Vagina (tissue), 2 donors: ENCODE results near the gene MADD. TPM values are rescaled to one million over a fixed set of nuclear protein-coding genes. Genes with fewer than 3 reads are reported as not detected.

Experiments used
- DNase-seq, 2 donors: peaks; one replicate each; pipeline ENCODE4 v3.0.0-alpha.2; 2017; ENCODE audit errors: extremely low spot score in 2 of 2
- H3K27ac ChIP-seq: fragments of 200-600 bp; sonication (generic); one replicate; pipeline ENCODE4 v1.5.1; 2019
- H3K27me3 ChIP-seq: fragments of 200-600 bp; sonication (generic); one replicate; pipeline ENCODE4 v1.5.1; 2019
- H3K36me3 ChIP-seq, 2 donors: fragments of 200-600 bp; sonication (generic); one replicate each; pipeline ENCODE4 v1.5.1; 2017 to 2019
- H3K4me1 ChIP-seq: fragments of 200-600 bp; sonication (generic); one replicate; pipeline ENCODE4 v1.5.1; 2019
- H3K4me3 ChIP-seq, 2 donors: fragments of 200-600 bp; sonication (generic); 1 replicate in 1 of 2; 2 replicates in 1 of 2; pipeline ENCODE4 v1.5.1; 2016 to 2019
- H3K9me3 ChIP-seq: fragments of 200-600 bp; sonication (generic); one replicate; pipeline ENCODE4 v1.5.1; 2019
- CTCF ChIP-seq, 3 experiments: fragments of 450-650 bp in 2 of 3; fragments of 200-600 bp in 1 of 3; sonication (generic) in 1 of 3; IDR thresholded peaks; one replicate each; pipeline ENCODE4 v1.5.1; 2017 to 2019; ENCODE audit warnings: antibody characterized with exemption in 3 of 3, mild to moderate bottlenecking in 2 of 3, moderate library complexity in 2 of 3
- POLR2A ChIP-seq, 2 donors: fragments of 450-650 bp; IDR thresholded peaks; one replicate each; pipeline ENCODE4 v1.6.1; 2017; ENCODE audit warnings: antibody characterized with exemption in 2 of 2, mild to moderate bottlenecking in 2 of 2, moderate library complexity in 2 of 2
- POLR2AphosphoS5 ChIP-seq, 2 donors: sonication (generic); formaldehyde crosslinking; IDR thresholded peaks; one replicate each; pipeline ENCODE4 v1.9.0; 2017; ENCODE audit warnings: antibody characterized with exemption in 2 of 2, mild to moderate bottlenecking in 2 of 2, low read depth in 1 of 2; ENCODE audit not compliant: insufficient read depth in 1 of 2
- intact Hi-C: fragments of 100-400 bp; cut with DNase I; formaldehyde crosslinking; loops from one replicate; pipeline ENCODE4 v1.15.1; 2023
- total RNA-seq: library from RNA; depleted of rRNA; stranded (reverse); fragments of >200 nt; gene quantifications from one replicate; pipeline ENCODE4 v1.2.3, GENCODE V29; 2016

MADD gene
- total RNA-seq, 1 donor from 2014 or later, result 56.5 TPM

DNA sequence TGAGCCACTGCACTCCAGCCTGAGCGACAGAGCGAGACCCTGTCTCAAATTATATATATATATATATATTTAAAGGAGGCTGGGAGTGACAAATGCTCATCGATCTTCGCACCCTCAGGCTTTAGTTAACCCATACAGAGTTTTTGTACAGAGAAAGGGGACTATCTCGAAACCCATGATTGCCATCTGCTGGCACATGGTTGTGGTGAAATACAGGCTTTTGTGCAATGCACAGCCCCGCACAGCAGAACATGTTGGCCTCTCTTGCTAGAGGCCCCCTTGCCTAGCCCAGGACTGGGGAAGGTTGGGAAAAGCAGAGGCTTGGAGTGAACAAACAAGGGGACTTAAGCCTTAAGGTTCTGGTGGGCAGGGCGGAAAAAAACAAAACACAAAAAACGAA, 78.9 kb downstream of the MADD start:
- no peaks in the 10 kb centered on the region for H3K4me1 ChIP-seq

GRCh38 chr11:47349521-47350095, 79.7 kb downstream of the MADD start:
- H3K27me3 ChIP-seq, result no peaks in the 10 kb centered on the region
- H3K4me3 ChIP-seq, result no peak overlapping the region
- H3K9me3 ChIP-seq, result no peaks in the 10 kb centered on the region
- no peak for TF ChIP-seq POLR2A (IDR thresholded peaks at IDR 0.05)
- no peak for TF ChIP-seq CTCF (IDR thresholded peaks at IDR 0.05)
- TF ChIP-seq POLR2AphosphoS5 (IDR thresholded peaks at IDR 0.05; ENCODE audit: insufficient read depth in 1 of 2, low read depth in 1 of 2), result no peak
- intact Hi-C loops, result loop anchor here (5.0 to 10.0 kb wide), 3 partner anchors 65 to 455 kb away; partner anchors contain the start of gene ARFGAP2
- H3K36me3 ChIP-seq, result no peaks in the 10 kb centered on the region
- no peak for DNase-seq
- no peak overlapping the region for H3K27ac ChIP-seq
- peaks cover under 1% of the 10 kb centered on the region for H3K4me1 ChIP-seq

More for the DNA sequence above, 78.9 kb downstream of the MADD start:
- no peak overlapping the region for H3K4me3 ChIP-seq
- intact Hi-C loops, result no loop called here
- no peak for DNase-seq
- H3K36me3 ChIP-seq, result no peaks in the 10 kb centered on the region
- H3K9me3 ChIP-seq, result no peaks in the 10 kb centered on the region
- H3K27ac ChIP-seq, result no peak overlapping the region
- no peaks in the 10 kb centered on the region for H3K27me3 ChIP-seq
- TF ChIP-seq POLR2AphosphoS5 (IDR thresholded peaks at IDR 0.05; ENCODE audit: insufficient read depth in 1 of 2, low read depth in 1 of 2), result no peak
- TF ChIP-seq POLR2A (IDR thresholded peaks at IDR 0.05), result no peak
- TF ChIP-seq CTCF (IDR thresholded peaks at IDR 0.05), result no peak

DNA sequence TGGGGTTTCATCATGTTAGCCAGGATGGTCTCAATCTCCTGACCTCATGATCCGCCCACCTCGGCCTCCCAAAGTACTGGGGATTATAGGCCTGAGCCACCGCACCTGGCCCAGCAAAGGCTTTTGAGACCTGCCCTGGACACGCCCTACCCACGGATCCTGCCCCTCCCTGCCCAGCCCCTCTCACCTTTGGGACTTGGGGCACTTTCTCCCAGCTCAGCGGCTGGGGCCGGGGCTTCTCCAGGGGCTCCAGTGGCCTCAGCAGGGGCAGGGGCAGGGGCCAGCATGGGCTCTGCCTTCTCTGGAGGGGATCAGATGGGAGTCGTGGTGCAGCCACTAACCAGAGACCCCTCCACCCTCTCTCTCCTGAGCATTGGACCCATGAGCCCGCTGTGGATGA, 80.4 kb downstream of the MADD start:
- intact Hi-C loops, result loop anchor here (5.0 to 10.0 kb wide), 3 partner anchors 66 to 456 kb away; partner anchors contain the start of gene ARFGAP2

GRCh38 chr11:47351156-47352126, 81.5 kb downstream of the MADD start:
- peaks cover 13% of the 10 kb centered on the region for H3K4me1 ChIP-seq
- no peaks in the 10 kb centered on the region for H3K27me3 ChIP-seq
- TF ChIP-seq POLR2AphosphoS5 (IDR thresholded peaks at IDR 0.05; ENCODE audit: insufficient read depth in 1 of 2, low read depth in 1 of 2) (no peak), CTCF (IDR thresholded peaks at IDR 0.05) (no peak), POLR2A (IDR thresholded peaks at IDR 0.05) (no peak)
- H3K9me3 ChIP-seq, result no peaks in the 10 kb centered on the region
- H3K4me3 ChIP-seq, result no peak overlapping the region
- no peak for DNase-seq
- H3K36me3 ChIP-seq, result no peaks in the 10 kb centered on the region
- no peak overlapping the region for H3K27ac ChIP-seq
- intact Hi-C loops, result loop anchor here (5.0 to 10.0 kb wide), 3 partner anchors 67 to 457 kb away; partner anchors contain the start of gene ARFGAP2

More for the DNA sequence above, 80.4 kb downstream of the MADD start:
- H3K27ac ChIP-seq, result no peak overlapping the region
- no peaks in the 10 kb centered on the region for H3K9me3 ChIP-seq
- no peak for DNase-seq
- H3K4me3 ChIP-seq, result no peak overlapping the region
- peaks cover 7% of the 10 kb centered on the region for H3K4me1 ChIP-seq
- TF ChIP-seq CTCF (IDR thresholded peaks at IDR 0.05), result no peak
- no peak for TF ChIP-seq POLR2AphosphoS5 (IDR thresholded peaks at IDR 0.05; ENCODE audit: insufficient read depth in 1 of 2, low read depth in 1 of 2)
- TF ChIP-seq POLR2A (IDR thresholded peaks at IDR 0.05), result no peak
- H3K27me3 ChIP-seq, result no peaks in the 10 kb centered on the region
- no peaks in the 10 kb centered on the region for H3K36me3 ChIP-seq
